GM12878 (cell line): ENCODE results near the gene ST3GAL5.

Experiments
- CTCF ChIP-seq, 3 experiments: IDR thresholded peaks in 2 of 3; conservative IDR thresholded peaks in 1 of 3; 2 replicates each; pipeline ENCODE4 v1.5.1; 2011; ENCODE audit warnings: low read depth in 3 of 3, low read length in 3 of 3, mild to moderate bottlenecking in 3 of 3, control low read depth in 2 of 3, moderate library complexity in 2 of 3, inconsistent platforms in 1 of 3, mixed read lengths in 1 of 3; ENCODE audit not compliant: control insufficient read depth in 2 of 3, insufficient read depth in 1 of 3; ENCODE audit errors: extremely low read depth in 1 of 3
- EZH2 ChIP-seq: IDR thresholded peaks from 2 replicates; pipeline ENCODE4 v1.6.1; 2012; ENCODE audit warnings: low read depth, mild to moderate bottlenecking, control low read depth, inconsistent platforms, low read length, borderline replicate concordance; ENCODE audit not compliant: control insufficient read depth
- FOXK2 ChIP-seq: fragments of 450-650 bp; IDR thresholded peaks from 2 replicates; pipeline ENCODE4 v1.6.1; 2017; ENCODE audit warnings: mild to moderate bottlenecking, moderate library complexity
- JUND ChIP-seq: IDR thresholded peaks from 2 replicates; pipeline ENCODE4 v1.6.1; 2012; ENCODE audit warnings: low read depth, mild to moderate bottlenecking, low read length, improper control_type of control experiment, moderate library complexity
- POLR2A ChIP-seq: IDR thresholded peaks from 2 replicates; pipeline ENCODE4 v1.6.1; 2011; ENCODE audit warnings: low read depth, mild to moderate bottlenecking, low read length
- POLR2AphosphoS2 ChIP-seq: IDR thresholded peaks from 2 replicates; pipeline ENCODE4 v1.6.1; 2011; ENCODE audit warnings: low read depth, mild to moderate bottlenecking, low read length, improper control_type of control experiment, moderate library complexity
- POU2F2 ChIP-seq: IDR thresholded peaks from 3 replicates; pipeline ENCODE4 v1.6.1; 2011; ENCODE audit warnings: low read depth, mild to moderate bottlenecking, low read length, borderline replicate concordance
- TF ChIP-seq, protein P1 (sequence below): IDR thresholded peaks from 2 replicates; pipeline ENCODE4 v1.6.1; 2012; ENCODE audit warnings: mild to moderate bottlenecking, low read depth, low read length

DNA sequence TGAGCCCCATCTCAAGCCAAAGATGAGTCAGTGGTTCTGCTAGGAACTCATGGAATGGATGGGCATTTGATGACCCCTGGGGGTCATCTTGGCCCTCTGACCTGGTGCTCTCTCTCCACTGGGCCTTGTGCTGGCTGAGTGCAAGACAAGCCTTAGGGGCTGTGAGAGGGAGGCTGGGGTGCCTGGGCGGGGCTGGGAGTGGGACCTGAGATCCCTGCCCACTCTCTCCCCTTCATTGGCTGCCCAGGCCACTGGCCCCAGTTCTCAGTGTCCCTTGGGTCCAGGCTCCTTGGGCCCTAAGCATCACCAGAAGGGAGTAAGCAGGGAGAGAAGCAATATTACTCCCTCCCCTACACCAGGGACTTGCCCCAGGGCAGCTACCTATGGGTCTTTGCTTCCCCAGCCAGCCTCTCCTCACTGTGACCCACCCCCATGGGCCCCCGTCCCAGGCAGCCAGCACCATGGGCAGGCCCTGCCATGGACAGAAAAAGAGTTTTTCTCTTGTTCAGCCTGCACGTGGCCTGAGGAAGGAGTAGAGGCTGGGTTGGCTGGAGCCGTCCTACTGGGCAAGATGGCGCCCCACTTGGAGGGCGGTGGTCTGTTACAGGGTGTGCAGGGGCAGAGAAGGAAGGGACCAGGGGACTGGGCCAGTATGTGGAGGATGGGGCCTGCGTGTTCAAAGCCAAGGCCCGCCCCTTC, 101.4 kb downstream of the ST3GAL5 start:
- no peak for TF ChIP-seq JUND
- no peak for TF ChIP-seq POLR2AphosphoS2
- TF ChIP-seq, protein P1, sequence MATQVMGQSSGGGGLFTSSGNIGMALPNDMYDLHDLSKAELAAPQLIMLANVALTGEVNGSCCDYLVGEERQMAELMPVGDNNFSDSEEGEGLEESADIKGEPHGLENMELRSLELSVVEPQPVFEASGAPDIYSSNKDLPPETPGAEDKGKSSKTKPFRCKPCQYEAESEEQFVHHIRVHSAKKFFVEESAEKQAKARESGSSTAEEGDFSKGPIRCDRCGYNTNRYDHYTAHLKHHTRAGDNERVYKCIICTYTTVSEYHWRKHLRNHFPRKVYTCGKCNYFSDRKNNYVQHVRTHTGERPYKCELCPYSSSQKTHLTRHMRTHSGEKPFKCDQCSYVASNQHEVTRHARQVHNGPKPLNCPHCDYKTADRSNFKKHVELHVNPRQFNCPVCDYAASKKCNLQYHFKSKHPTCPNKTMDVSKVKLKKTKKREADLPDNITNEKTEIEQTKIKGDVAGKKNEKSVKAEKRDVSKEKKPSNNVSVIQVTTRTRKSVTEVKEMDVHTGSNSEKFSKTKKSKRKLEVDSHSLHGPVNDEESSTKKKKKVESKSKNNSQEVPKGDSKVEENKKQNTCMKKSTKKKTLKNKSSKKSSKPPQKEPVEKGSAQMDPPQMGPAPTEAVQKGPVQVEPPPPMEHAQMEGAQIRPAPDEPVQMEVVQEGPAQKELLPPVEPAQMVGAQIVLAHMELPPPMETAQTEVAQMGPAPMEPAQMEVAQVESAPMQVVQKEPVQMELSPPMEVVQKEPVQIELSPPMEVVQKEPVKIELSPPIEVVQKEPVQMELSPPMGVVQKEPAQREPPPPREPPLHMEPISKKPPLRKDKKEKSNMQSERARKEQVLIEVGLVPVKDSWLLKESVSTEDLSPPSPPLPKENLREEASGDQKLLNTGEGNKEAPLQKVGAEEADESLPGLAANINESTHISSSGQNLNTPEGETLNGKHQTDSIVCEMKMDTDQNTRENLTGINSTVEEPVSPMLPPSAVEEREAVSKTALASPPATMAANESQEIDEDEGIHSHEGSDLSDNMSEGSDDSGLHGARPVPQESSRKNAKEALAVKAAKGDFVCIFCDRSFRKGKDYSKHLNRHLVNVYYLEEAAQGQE = no peak
- TF ChIP-seq CTCF (IDR thresholded peaks at IDR 0.05 in 2 of 3, conservative IDR thresholded peaks at IDR 0.05 in 1 of 3; ENCODE audit: control insufficient read depth in 2 of 3, extremely low read depth in 1 of 3, insufficient read depth in 1 of 3, low read depth in 3 of 3, low read length in 3 of 3) = no peak
- no peak for TF ChIP-seq EZH2
- no peak for TF ChIP-seq FOXK2
- TF ChIP-seq POU2F2 = no peak
- TF ChIP-seq POLR2A = no peak
